Activated naive CD8-positive, alpha-beta T cell treated with anti-CD3 and anti-CD28 coated beads for 36 hours (primary cell): ENCODE results near the gene FIGLA. TPM values are rescaled to one million over a fixed set of nuclear protein-coding genes. Genes with fewer than 3 reads are reported as not detected.
A peak's percentile ranks its signal among the peaks of the same experiment; 100 is the strongest.
"Not testable (repeated sequence)": the region's sequence is repeated elsewhere in the genome, so short reads cannot be mapped to it uniquely, and the experiment has no call there.

Experiments
- DNase-seq: peaks from one replicate; pipeline ENCODE4 v3.0.0; 2021
- H3K27ac Mint-ChIP-seq: one replicate; pipeline ENCODE4 v1.8.0; 2022; ENCODE audit warnings: mild to moderate bottlenecking, moderate library complexity, mixed read lengths
- H3K27me3 Mint-ChIP-seq: one replicate; pipeline ENCODE4 v1.8.0; 2022; ENCODE audit warnings: mild to moderate bottlenecking, mixed read lengths
- H3K36me3 Mint-ChIP-seq: one replicate; pipeline ENCODE4 v1.8.0; 2021; ENCODE audit warnings: mild to moderate bottlenecking, mixed read lengths
- H3K4me1 Mint-ChIP-seq: one replicate; pipeline ENCODE4 v1.8.0; 2021; ENCODE audit warnings: mixed read lengths
- H3K4me3 Mint-ChIP-seq: one replicate; pipeline ENCODE4 v1.8.0; 2022; ENCODE audit warnings: mild to moderate bottlenecking, moderate library complexity, mixed read lengths
- H3K9me3 Mint-ChIP-seq: one replicate; pipeline ENCODE4 v1.8.0; 2022; ENCODE audit warnings: mixed read lengths
- total RNA-seq, 2 experiments: library from RNA; stranded (reverse); gene quantifications; one replicate each; pipeline ENCODE4 v1.2.3, GENCODE V29; 2021

FIGLA gene
- total RNA-seq, 2 experiments from 2014 or later: not detected

DNA sequence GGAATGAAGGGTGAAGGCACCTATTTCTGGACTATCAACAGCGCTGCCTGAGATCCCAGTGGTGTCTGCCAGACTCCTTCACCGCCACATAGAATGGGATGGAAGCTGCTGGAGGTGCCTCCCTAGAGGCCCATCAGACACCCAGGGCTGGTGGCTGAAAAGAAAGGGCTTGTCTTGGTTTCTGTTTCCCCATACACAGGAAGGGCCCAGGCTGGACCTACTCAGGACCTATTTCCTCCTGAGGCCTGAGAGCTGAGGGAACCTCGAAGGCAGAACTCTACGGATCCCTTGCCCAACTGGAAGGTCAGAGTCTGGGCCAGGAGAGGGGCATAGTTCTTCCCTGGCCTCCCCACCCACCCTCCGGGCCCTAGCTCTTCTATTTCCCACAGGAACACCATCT, 32.8 kb upstream of the FIGLA start:
- Mint-ChIP-seq H3K36me3 (peaks cover 4% of the 10 kb centered on the region), H3K4me1 (peaks cover 24% of the 10 kb centered on the region)

DNA sequence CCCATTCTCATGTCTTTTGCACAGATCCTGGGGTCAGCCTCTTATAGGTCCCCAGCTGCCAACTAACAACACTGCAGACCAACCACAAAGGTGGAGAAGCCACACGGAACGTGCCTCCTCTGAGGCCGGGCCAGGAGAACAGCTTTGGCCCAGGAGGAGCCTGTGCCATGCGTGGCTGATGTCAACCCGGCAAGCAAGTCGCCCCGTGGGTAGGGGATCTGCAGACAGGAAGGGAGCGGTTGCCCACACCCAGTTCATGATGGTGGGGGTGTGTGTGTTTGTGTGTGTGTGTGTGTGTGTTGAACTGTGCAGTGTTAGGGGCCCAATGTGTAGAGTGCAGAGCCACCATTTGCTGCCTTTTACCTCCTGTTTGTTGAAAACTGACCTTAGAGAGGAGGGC, 32.4 kb upstream of the FIGLA start:
- no peak overlapping the region for H3K4me3 Mint-ChIP-seq
- no peaks in the 10 kb centered on the region for H3K9me3 Mint-ChIP-seq
- H3K27ac Mint-ChIP-seq: peak overlapping the region; percentile 80
- H3K4me1 Mint-ChIP-seq: peaks cover 24% of the 10 kb centered on the region
- peaks cover 4% of the 10 kb centered on the region for H3K36me3 Mint-ChIP-seq
- no peaks in the 10 kb centered on the region for H3K27me3 Mint-ChIP-seq
- no peak for DNase-seq

More for the DNA sequence above, 32.8 kb upstream of the FIGLA start:
- Mint-ChIP-seq H3K27me3 (no peaks in the 10 kb centered on the region), H3K27ac (peak overlapping the region; percentile 80), H3K4me3 (no peak overlapping the region), H3K9me3 (no peaks in the 10 kb centered on the region)
- DNase-seq: no peak

DNA sequence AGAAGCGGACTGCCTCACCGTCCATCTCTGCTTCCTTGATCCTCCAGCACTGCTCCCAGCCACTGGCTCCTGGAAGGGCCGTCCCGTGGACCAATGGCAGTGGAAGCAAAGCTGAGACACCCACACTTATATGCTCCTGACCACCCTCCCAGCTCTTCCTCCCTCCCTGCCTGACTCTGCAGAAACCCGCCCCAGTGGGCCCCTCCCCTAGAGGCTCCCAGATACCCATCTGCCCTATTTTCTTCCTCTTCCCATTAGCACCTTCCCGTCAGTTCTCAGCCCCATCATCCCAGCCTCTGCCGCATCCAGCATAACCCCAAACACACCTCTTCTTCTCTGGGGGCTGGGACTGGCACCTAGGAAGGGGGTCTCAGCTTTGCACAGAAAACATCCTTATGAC, 30.1 kb upstream of the FIGLA start, which contains the start of gene CLEC4F:
TSS of gene CLEC4F (minus strand) at position 101 of the 400 bp plus-strand sequence. CDS start at position 25, 76 bp downstream.
- Mint-ChIP-seq H3K9me3 (no peaks in the 10 kb centered on the region), H3K36me3 (peaks cover 2% of the 10 kb centered on the region), H3K4me1 (peaks cover 14% of the 10 kb centered on the region), H3K4me3 (no peak within 1 kb of the TSS), H3K27me3 (no peaks in the 10 kb centered on the region), H3K27ac (no peak within 1 kb of the TSS)
- DNase-seq: no peak

GRCh38 chr2:70817284-70817954, 27.0 kb upstream of the FIGLA start:
- DNase-seq: no peak
- Mint-ChIP-seq H3K4me3 (no peak overlapping the region), H3K27me3 (no peaks in the 10 kb centered on the region), H3K27ac (no peak overlapping the region), H3K36me3 (no peaks in the 10 kb centered on the region), H3K9me3 (no peaks in the 10 kb centered on the region), H3K4me1 (no peaks in the 10 kb centered on the region)

DNA sequence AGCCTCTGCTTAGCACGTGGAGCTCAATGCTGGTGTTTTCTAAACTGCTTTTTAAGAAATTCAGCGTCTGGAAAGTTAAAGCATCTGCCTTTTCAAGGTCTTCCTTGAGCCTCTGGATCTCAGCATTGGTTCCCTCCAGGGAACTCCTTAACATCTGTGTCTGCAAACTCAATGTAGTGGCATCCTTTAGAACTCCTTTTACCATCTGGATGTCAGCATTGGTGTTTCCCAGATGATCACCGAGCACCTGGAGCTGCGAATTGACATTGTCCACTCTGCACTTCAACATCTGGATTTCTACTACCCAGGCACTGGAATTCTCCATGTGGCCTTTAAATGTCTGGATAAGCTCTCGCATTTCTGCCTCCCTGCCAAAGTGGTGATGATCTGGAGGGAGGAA, 26.3 kb upstream of the FIGLA start:
- H3K4me3 Mint-ChIP-seq: no peak overlapping the region
- H3K27me3 Mint-ChIP-seq: no peaks in the 10 kb centered on the region
- no peaks in the 10 kb centered on the region for H3K36me3 Mint-ChIP-seq
- DNase-seq: no peak
- H3K4me1 Mint-ChIP-seq: no peaks in the 10 kb centered on the region
- H3K27ac Mint-ChIP-seq: no peak overlapping the region
- no peaks in the 10 kb centered on the region for H3K9me3 Mint-ChIP-seq

GRCh38 chr2:70808983-70809958, 18.8 kb upstream of the FIGLA start:
- Mint-ChIP-seq H3K27me3 (no peaks in the 10 kb centered on the region), H3K4me1 (no peaks in the 10 kb centered on the region), H3K27ac (no peak overlapping the region), H3K9me3 (no peaks in the 10 kb centered on the region), H3K4me3 (no peak overlapping the region), H3K36me3 (no peaks in the 10 kb centered on the region)
- DNase-seq: no peak

DNA sequence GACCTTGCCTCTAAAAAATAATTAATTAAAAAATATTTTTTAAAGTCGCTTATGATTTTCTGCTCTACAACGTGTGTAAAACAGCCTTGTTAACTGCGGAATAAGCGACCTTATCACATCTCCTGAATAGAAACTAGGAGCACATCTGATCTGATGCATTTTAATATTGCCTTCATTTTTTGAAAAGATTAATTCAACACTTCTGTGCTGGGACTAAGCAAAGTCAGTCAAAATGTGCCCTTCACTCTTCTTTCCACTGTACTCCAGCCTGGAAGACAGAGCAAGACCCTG, 17.3 kb upstream of the FIGLA start:
- no peaks in the 10 kb centered on the region for H3K36me3 Mint-ChIP-seq

DNA sequence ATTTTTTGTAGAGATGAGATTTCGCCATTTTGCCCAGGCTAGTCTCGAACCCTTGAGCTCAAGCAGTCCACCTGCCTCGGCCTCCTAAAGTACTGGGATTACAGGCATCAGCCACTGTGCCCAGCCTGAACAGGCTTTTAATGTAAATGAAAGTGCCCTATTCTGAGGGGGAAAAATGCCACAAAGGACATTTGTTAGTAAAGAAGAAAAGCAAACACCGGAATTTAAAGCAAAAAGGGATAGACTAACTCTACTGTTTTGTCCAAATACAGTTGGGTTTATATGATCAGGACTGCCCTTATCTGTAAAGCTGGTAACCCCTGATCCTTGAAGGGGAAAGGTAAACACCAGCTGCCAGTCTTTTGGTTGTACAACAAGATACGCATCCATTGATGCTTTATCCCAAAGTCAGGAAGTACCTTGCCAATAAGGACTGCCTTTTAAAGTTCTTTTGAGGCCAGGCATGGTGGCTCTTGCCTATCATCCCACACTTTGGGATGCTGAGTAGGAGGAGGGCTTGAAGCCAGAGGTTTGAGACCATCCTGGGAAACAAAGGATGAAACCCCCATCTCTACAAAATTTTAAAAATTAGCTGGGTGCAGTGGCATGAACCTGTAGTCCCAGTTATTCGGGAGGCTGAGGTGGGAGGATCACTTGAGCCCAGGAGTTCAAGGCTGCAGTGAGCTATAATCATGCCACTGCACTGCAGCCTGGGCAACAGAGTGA, 16.8 kb upstream of the FIGLA start:
- no peaks in the 10 kb centered on the region for H3K27me3 Mint-ChIP-seq

More for the DNA sequence above, 17.3 kb upstream of the FIGLA start:
- H3K9me3 Mint-ChIP-seq: no peaks in the 10 kb centered on the region
- H3K27ac Mint-ChIP-seq: no peak overlapping the region
- no peaks in the 10 kb centered on the region for H3K27me3 Mint-ChIP-seq
- no peaks in the 10 kb centered on the region for H3K4me1 Mint-ChIP-seq
- no peak for DNase-seq
- H3K4me3 Mint-ChIP-seq: no peak overlapping the region

DNA sequence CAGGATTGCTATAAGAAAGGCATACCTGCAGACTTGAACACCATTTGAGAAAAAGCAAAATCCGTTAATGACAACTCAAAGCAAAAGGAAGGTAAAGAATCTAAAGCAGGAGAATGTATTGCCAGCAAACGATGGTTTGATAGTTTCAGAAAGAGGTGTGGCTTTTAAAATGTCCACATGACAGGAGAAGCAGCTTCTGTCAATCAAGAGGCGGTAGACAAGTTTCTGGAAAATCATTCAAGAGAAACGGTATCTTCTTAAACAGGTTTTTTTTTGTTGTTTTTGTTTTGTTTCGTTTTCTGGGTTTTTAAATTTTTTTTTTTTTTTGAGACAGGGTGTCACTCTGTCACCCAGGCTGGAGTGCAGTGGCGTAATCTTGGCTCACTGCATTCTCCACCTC, 16.2 kb upstream of the FIGLA start:
- H3K36me3 Mint-ChIP-seq: no peaks in the 10 kb centered on the region
- H3K9me3 Mint-ChIP-seq: no peaks in the 10 kb centered on the region
- H3K4me3 Mint-ChIP-seq: no peak overlapping the region
- no peak for DNase-seq
- no peak overlapping the region for H3K27ac Mint-ChIP-seq
- no peaks in the 10 kb centered on the region for H3K4me1 Mint-ChIP-seq
- no peaks in the 10 kb centered on the region for H3K27me3 Mint-ChIP-seq

More for the DNA sequence above, 16.8 kb upstream of the FIGLA start:
- H3K9me3 Mint-ChIP-seq: no peaks in the 10 kb centered on the region
- DNase-seq: no peak
- H3K4me1 Mint-ChIP-seq: no peaks in the 10 kb centered on the region
- H3K36me3 Mint-ChIP-seq: no peaks in the 10 kb centered on the region
- H3K4me3 Mint-ChIP-seq: no peak overlapping the region
- no peak overlapping the region for H3K27ac Mint-ChIP-seq

DNA sequence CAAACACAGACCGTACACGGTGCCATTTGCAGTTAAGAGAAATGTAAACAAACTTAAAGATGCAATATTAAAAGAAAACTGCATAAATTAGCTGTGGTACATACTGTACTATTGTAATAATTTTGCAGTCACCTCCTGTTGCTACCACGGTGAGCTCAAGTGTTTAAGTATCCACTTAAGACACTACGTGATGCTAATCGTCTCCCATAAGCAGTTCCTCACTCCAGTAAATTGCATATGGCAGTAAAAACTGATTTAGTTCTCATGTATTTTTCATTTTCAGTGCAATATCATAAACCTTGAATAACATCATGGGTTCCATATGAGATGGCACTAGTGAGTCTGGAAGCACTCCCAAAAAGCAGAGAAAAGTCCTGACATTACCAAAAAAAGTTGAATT, 15.6 kb upstream of the FIGLA start:
- Mint-ChIP-seq H3K9me3 (no peaks in the 10 kb centered on the region), H3K4me3 (no peak overlapping the region), H3K27ac (no peak overlapping the region), H3K4me1 (no peaks in the 10 kb centered on the region), H3K36me3 (no peaks in the 10 kb centered on the region), H3K27me3 (no peaks in the 10 kb centered on the region)
- no peak for DNase-seq

GRCh38 chr2:70801607-70802263, 11.3 kb upstream of the FIGLA start:
- H3K36me3 Mint-ChIP-seq: no peaks in the 10 kb centered on the region
- H3K27ac Mint-ChIP-seq: no peak overlapping the region
- H3K4me1 Mint-ChIP-seq: no peaks in the 10 kb centered on the region
- H3K27me3 Mint-ChIP-seq: peaks cover 6% of the 10 kb centered on the region
- DNase-seq: no peak
- no peaks in the 10 kb centered on the region for H3K9me3 Mint-ChIP-seq
- no peak overlapping the region for H3K4me3 Mint-ChIP-seq

DNA sequence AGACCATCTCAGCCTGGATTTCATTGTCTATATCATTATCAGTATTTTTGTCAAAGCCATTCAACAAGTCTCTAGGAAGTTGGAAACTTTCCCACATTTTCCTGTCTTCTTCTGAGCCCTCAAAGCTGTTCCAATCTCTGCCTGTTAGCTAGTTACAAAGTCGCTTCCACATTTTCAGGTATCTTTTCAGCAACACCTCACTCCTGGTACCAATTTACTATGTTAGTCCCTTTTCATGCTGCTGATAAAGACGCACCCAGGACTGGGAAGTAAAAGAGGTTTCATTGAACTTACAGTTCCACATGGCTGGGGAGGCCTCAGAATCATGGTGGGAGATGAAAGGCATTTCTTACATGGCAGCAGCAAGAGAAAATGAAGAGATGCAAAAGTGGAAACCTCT, 9.3 kb upstream of the FIGLA start:
- Mint-ChIP-seq H3K4me1 (no peaks in the 10 kb centered on the region), H3K36me3 (no peaks in the 10 kb centered on the region), H3K4me3 (no peak overlapping the region), H3K27ac (no peak overlapping the region), H3K9me3 (no peaks in the 10 kb centered on the region), H3K27me3 (peaks cover 6% of the 10 kb centered on the region)
- no peak for DNase-seq

- not testable (repeated sequence) for H3K27me3 Mint-ChIP-seq, H3K9me3 Mint-ChIP-seq, H3K4me3 Mint-ChIP-seq, H3K36me3 Mint-ChIP-seq, H3K27ac Mint-ChIP-seq, DNase-seq, H3K4me1 Mint-ChIP-seq
Measured at GRCh38 chr2:70797996-70798395, 7.6 kb upstream of the FIGLA start.

DNA sequence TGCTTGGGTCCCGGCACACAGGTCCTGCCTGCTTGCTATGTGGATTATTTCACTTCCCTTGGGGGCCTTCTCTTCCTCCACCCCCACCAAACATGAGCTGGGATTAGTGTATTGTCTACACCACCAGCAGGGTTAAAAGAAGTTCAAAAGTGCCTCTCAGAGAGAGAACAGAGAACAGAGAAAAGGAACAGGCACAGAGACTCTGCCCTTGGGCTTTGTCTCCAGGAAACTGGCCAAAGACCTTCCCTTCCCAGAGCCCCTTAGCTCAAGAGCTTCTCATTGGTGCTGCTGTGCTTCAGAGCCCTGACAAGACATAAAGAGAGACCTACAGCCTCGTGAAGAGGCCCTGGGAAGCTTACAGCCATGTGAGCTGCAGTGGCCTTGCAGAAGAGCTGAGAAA, 7.1 kb upstream of the FIGLA start:
- no peak for DNase-seq
- H3K27me3 Mint-ChIP-seq: peaks cover 10% of the 10 kb centered on the region
- H3K4me1 Mint-ChIP-seq: peaks cover 2% of the 10 kb centered on the region
- no peak overlapping the region for H3K4me3 Mint-ChIP-seq
- no peaks in the 10 kb centered on the region for H3K9me3 Mint-ChIP-seq
- no peaks in the 10 kb centered on the region for H3K36me3 Mint-ChIP-seq
- no peak overlapping the region for H3K27ac Mint-ChIP-seq

- H3K4me1 Mint-ChIP-seq: peaks cover 2% of the 10 kb centered on the region
- H3K27me3 Mint-ChIP-seq: peaks cover 21% of the 10 kb centered on the region
- no peaks in the 10 kb centered on the region for H3K36me3 Mint-ChIP-seq
- H3K4me3 Mint-ChIP-seq: no peak overlapping the region
- H3K9me3 Mint-ChIP-seq: no peaks in the 10 kb centered on the region
- DNase-seq: no peak
- no peak overlapping the region for H3K27ac Mint-ChIP-seq
Measured at GRCh38 chr2:70796262-70796661, 5.8 kb upstream of the FIGLA start.
